HepG2 (cell line): Measurements from ENCODE around the gene PPP1CA.

Experiments
- CTCF ChIP-seq: sonication (generic); formaldehyde crosslinking; IDR thresholded peaks from 2 replicates; pipeline ENCODE4 v1.5.0; 2020; ENCODE audit warnings: mild to moderate bottlenecking, missing genetic modification reagents, moderate library complexity
- FOXM1 ChIP-seq: sonication (generic); formaldehyde crosslinking; IDR thresholded peaks from 2 replicates; pipeline ENCODE4 v1.5.0; 2020; ENCODE audit warnings: missing genetic modification reagents
- IKZF4 ChIP-seq: sonication (generic); formaldehyde crosslinking; IDR thresholded peaks from 2 replicates; pipeline ENCODE4 v1.5.1; 2020; ENCODE audit warnings: borderline replicate concordance, mild to moderate bottlenecking, low read depth, missing genetic modification reagents; ENCODE audit errors: not compliant biosample characterization
- NFE2L2 ChIP-seq: fragments of 150-350 bp; IDR thresholded peaks from 2 replicates; pipeline ENCODE4 v1.6.1; 2014; ENCODE audit warnings: low read length
- PHF5A ChIP-seq: IDR thresholded peaks from one replicate; pipeline ENCODE4 v1.6.1; 2018; ENCODE audit warnings: low read depth, missing genetic modification reagents; ENCODE audit not compliant: unreplicated experiment
- POLR2A ChIP-seq, 2 experiments: IDR thresholded peaks; 2 replicates each; pipeline ENCODE4 v1.6.1; 2011; ENCODE audit warnings: low read depth in 2 of 2, low read length in 2 of 2, mild to moderate bottlenecking in 1 of 2, moderate library complexity in 1 of 2; ENCODE audit not compliant: insufficient read depth in 1 of 2
- SRSF1 ChIP-seq: fragments of 200-400 bp; formaldehyde crosslinking; optimal IDR thresholded peaks from 2 replicates; pipeline ENCODE3; 2017; ENCODE audit warnings: mild to moderate bottlenecking, low read depth, low read length, moderate library complexity
- ZFY ChIP-seq: sonication (generic); formaldehyde crosslinking; IDR thresholded peaks from 2 replicates; pipeline ENCODE4 v1.4.0; 2020; ENCODE audit warnings: missing genetic modification reagents
- ZIK1 ChIP-seq: sonication (generic); formaldehyde crosslinking; IDR thresholded peaks from 2 replicates; pipeline ENCODE4 v1.5.0; 2020; ENCODE audit warnings: mild to moderate bottlenecking, low read depth, missing genetic modification reagents, borderline replicate concordance
- ZNF788 ChIP-seq: sonication (generic); formaldehyde crosslinking; IDR thresholded peaks from 2 replicates; pipeline ENCODE4 v1.5.0; 2020; ENCODE audit warnings: mild to moderate bottlenecking, missing genetic modification reagents, borderline replicate concordance

- no peak for TF ChIP-seq ZFY (CRISPR knock-in tag)
- no peak for TF ChIP-seq CTCF (CRISPR knock-in tag)
- no peak for TF ChIP-seq ZNF788
- no peak for TF ChIP-seq ZIK1 (CRISPR knock-in tag)
- TF ChIP-seq SRSF1: no peak
- TF ChIP-seq PHF5A (CRISPR knock-in tag): no peak
- no peak for TF ChIP-seq IKZF4 (CRISPR knock-in tag)
- no peak for TF ChIP-seq POLR2A (IDR thresholded peaks at IDR 0.05; ENCODE audit: insufficient read depth in 1 of 2, low read depth in 2 of 2, low read length in 2 of 2)
- no peak for TF ChIP-seq NFE2L2
- TF ChIP-seq FOXM1 (CRISPR knock-in tag): no peak
These were observed 8.2 kb downstream of the PPP1CA start for GRCh38 chr11:67393437-67393836.
